HL-60 (cell line): ENCODE results near the gene APOC4.

Source experiments
- CTCF ChIP-seq: IDR thresholded peaks from one replicate; pipeline ENCODE4 v1.5.1; 2011; ENCODE audit warnings: low read length, control low read depth, inconsistent platforms; ENCODE audit not compliant: insufficient read depth
- POLR2AphosphoS5 ChIP-seq: IDR thresholded peaks from 2 replicates; pipeline ENCODE4 v1.6.1; 2012; ENCODE audit warnings: low read depth

GRCh38 chr19:44930088-44930487 is 11.9 kb upstream of the APOC4 start:
- TF ChIP-seq CTCF (no peak), POLR2AphosphoS5 (no peak)
